HG02852 (cell line): Measurements from ENCODE around the gene TASP1.
"Not testable (repeated sequence)": the region's sequence is repeated elsewhere in the genome, so short reads cannot be mapped to it uniquely, and the experiment has no call there.

Experiments
- ATAC-seq: cut with Tn5 transposase; IDR thresholded peaks from one replicate; pipeline ENCODE4 v1.9.1; 2021; ENCODE audit warnings: mild to moderate bottlenecking, moderate library complexity; ENCODE audit not compliant: unreplicated experiment

TASP1 gene, protein sequence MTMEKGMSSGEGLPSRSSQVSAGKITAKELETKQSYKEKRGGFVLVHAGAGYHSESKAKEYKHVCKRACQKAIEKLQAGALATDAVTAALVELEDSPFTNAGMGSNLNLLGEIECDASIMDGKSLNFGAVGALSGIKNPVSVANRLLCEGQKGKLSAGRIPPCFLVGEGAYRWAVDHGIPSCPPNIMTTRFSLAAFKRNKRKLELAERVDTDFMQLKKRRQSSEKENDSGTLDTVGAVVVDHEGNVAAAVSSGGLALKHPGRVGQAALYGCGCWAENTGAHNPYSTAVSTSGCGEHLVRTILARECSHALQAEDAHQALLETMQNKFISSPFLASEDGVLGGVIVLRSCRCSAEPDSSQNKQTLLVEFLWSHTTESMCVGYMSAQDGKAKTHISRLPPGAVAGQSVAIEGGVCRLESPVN

GRCh38 chr20:13638496-13639149, at the start of gene TASP1:
TSS of gene TASP1 (minus strand) at chr20:13638932. CDS start at chr20:13630078, 8,854 bp downstream.
- peak; percentile 100 for ATAC-seq

GRCh38 chr20:13687815-13688214, 49.1 kb upstream of the TASP1 start:
- ATAC-seq: no peak

- ATAC-seq: no peak
These were observed 46.9 kb upstream of the TASP1 start for GRCh38 chr20:13685623-13686022.

DNA sequence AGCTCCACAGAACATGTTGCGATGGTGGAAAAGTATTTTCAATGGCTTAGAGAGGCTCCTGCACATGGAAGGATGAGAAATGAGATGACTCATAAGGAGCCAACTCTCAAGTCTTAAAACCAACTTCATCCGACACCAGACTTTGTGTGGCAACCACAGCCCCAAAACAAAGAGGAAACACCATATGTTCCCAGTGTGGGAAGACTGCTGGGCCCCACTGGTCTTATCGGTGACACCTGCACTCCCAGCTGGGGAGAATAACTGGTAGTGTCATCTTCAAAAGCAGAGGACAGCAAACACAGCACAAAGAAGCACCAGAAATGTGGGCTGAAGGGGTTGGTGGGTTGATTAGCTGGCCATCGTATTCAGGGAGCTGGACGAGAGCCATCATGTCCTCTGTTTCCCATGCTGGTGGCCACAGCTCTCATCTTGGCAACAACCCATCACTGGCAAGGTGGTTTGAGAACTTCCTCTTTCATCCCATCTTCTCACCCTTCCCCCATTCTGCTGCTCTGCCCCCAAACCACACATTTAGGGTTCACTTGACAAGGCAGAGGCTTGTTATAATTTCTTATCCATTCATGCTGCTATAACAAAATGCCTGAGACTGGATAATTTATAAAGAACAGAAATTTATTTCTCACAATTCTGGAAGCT, 46.0 kb upstream of the TASP1 start:
- ATAC-seq: peak; percentile 77

DNA sequence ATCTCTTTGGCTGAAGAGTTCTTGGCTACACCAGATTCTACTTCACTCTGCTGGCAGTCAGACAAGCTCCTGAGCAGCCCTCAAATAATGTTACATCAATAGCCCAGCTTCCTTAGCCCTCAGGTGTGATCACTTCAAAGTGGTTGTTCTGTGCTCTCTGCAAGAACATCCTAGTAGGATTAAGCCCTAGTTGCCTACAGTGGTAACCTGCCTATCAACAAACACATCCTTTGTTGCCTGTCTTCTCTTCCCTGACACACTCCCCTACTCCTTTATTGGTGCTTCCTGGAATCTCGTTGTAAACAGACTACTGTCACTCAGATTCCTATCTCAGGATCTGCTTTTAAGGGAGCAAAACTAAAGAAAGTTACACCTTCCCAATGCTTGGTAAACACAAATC, 45.1 kb upstream of the TASP1 start:
- no peak for ATAC-seq

DNA sequence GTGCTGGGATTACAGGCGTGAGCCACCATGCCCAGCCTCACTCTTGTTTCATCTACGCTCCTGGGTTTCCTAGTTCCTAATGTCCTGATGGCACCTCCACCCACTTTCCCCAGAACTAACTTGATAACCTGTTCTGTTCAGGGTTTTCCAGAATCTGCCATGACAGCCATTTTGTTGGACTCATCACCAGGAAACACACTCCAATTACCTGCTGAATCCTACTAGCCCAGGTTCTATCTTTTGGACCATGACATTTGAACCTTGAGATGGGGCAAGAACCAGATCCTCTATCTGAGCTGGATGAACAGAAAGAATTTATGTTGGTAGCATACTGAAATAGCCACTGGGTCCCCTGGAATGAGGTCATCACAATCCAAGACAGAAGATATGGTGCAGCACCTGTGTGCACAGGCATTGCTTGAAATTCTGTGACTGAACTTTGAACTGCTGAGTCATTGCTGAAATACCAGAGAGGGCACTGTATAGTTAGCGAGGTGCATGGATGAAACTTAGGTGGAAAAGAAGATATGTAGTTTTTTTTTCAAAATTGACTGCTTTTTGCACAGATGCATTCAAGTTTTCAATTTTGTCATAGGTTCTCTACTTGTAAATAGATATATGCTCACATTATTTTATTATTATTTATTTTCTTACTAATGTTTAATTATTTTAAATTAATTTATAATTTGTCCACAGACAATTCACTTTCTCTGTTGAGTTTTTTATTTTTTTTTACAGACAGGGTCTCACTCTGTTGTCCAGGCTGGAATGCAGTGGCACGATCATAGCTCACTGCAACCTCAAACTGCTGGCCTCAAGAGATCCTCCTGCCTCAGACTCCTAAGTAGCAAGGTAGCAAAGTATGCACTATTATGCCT, 42.8 kb upstream of the TASP1 start:
- ATAC-seq: peak; percentile 65

DNA sequence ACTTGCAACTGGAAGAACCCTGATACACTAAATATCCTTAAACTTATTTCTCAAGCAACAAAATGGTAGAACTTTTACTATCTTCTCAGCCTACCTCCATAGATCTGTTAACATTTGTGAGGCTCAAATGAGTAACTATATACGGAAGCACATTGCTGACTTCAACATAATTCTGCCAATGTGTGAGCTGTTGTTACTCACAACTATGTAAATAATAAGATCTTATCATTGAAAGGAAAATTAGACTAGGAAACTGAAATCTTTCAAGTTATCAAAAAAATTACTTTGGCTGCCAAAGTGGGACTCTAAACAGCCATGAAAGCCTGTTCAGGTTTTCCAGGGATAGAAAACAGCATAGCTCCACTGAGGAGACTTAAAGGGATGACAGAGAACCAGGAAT, 40.2 kb upstream of the TASP1 start:
- ATAC-seq: no peak

GRCh38 chr20:13677241-13677640, 38.5 kb upstream of the TASP1 start:
- no peak for ATAC-seq

GRCh38 chr20:13676682-13677081, 38.0 kb upstream of the TASP1 start:
- no peak for ATAC-seq

- ATAC-seq: no peak
These were observed 34.0 kb upstream of the TASP1 start for GRCh38 chr20:13672690-13673089.

- ATAC-seq: no peak
These were observed 33.2 kb upstream of the TASP1 start for GRCh38 chr20:13671916-13672378.

GRCh38 chr20:13671512-13671911, 32.8 kb upstream of the TASP1 start:
- ATAC-seq: no peak

DNA sequence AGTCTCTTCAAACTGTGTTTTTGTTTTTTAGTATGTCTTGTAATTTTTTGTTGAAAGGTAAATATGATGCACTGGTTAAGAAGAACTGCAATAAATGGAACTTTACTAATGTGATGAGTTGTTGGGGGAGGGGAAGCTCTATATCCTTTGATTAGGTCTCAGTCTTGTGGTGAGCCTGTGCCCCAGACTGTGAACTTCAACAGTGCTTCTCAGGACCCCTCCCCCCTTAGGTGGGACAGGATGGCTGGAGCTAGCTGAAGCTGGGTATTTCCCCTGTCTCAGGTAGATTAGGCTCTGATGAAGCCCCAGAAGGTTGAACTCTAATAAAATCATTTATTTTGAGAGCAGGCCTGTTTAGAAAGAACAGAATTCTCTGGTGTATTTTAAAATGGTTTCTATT, 31.4 kb upstream of the TASP1 start:
- ATAC-seq: peak; percentile 52

- ATAC-seq: no peak
These were observed 27.1 kb upstream of the TASP1 start for GRCh38 chr20:13665709-13666395.

DNA sequence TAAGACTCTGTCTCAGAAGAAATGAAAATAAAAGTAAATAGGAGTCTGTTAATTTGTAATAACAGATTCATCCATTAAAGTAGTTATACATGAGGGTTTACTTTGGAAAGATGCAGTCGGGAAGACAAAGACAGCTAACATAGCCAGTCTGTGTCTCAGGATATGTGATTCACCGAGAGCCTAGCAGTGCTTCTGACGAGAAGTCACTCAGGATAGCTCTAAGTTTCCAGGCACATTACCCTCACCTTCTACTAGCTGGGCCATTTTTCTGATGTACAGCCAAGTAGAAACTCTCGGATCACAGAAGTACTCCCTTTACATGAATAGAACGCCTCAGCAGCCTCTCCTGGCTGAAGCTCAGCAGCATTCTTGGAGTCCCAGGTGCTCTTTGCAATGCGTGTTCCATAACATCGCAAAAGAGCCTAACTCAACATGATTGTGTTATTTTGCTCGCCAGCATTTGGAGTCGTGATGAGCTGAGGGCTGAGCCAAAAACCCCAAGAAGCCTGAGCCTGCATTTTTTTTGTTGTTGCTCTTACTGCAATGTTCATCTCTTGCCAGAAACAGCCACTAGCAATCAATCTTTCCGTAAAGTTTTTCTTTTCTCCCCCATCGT, 22.4 kb upstream of the TASP1 start:
- ATAC-seq: no peak

GRCh38 chr20:13659288-13659687, 20.6 kb upstream of the TASP1 start:
- peak; percentile 90 for ATAC-seq

- not testable (repeated sequence) for ATAC-seq
These were observed 19.3 kb upstream of the TASP1 start for GRCh38 chr20:13658060-13658459.

- no peak for ATAC-seq
These were observed 18.1 kb upstream of the TASP1 start for GRCh38 chr20:13656721-13657368.

GRCh38 chr20:13654463-13655023, 15.8 kb upstream of the TASP1 start:
- no peak for ATAC-seq
